Measurements from ENCODE around the gene CDH13. TPM values are rescaled to one million over a fixed set of nuclear protein-coding genes. Genes with fewer than 3 reads are reported as not detected.

Gene CDH13
- total and polyA plus RNA-seq, 2 donors (not counting 3 experiments of a cell fraction or from before 2014, with no cell fraction given) = 96.6 to 124 TPM

- no peak overlapping the region for H3K9ac ChIP-seq (replicated peaks; ENCODE audit: extremely low read depth, insufficient read depth, low read length)
- H3K27me3 ChIP-seq (ENCODE audit: control insufficient read depth in 2 of 2, insufficient read depth in 2 of 2, low read length in 2 of 2) = no peaks in the 10 kb centered on the region
- ChIA-PET CTCF (interaction anchor here (1.2 kb wide), 1 partner anchor 33 kb away, joined by 4 read pairs; no protein-coding TSS in a partner anchor), POLR2A (no interaction called here)
- H3K79me2 ChIP-seq (ENCODE audit: control insufficient read depth, insufficient read depth, low read length) = peaks cover 30% of the 10 kb centered on the region
- H4K20me1 ChIP-seq (replicated peaks; ENCODE audit: control insufficient read depth, extremely low read depth, insufficient read depth, low read length) = no peaks in the 10 kb centered on the region
- peaks cover 73% of the 10 kb centered on the region for H3K4me1 ChIP-seq (ENCODE audit: control insufficient read depth, extremely low read depth, insufficient read depth, low read length)
- no peaks in the 10 kb centered on the region for H3K36me3 ChIP-seq (ENCODE audit: control insufficient read depth in 2 of 2, extremely low read depth in 1 of 2, insufficient read depth in 2 of 2, low read length in 2 of 2)
- TF ChIP-seq MYC (IDR thresholded peaks at IDR 0.05; ENCODE audit: low read depth, low read length) (no peak), MAX (IDR thresholded peaks at IDR 0.05; ENCODE audit: insufficient read depth, insufficient read length) (no peak), POLR2AphosphoS5 (IDR thresholded peaks at IDR 0.05; ENCODE audit: insufficient read depth, low read depth, low read length) (no peak), JUN (IDR thresholded peaks at IDR 0.05; ENCODE audit: borderline replicate concordance, insufficient read depth, insufficient read length, low read depth) (no peak), EZH2 (IDR thresholded peaks at IDR 0.05; ENCODE audit: borderline replicate concordance, low read depth, low read length, severe bottlenecking) (no peak), FOS (IDR thresholded peaks at IDR 0.05; ENCODE audit: borderline replicate concordance, insufficient read depth, low read length) (no peak), GATA2 (IDR thresholded peaks at IDR 0.05; ENCODE audit: insufficient read depth, insufficient read length, low read depth, low read length) (no peak), POLR2A (IDR thresholded peaks at IDR 0.05; ENCODE audit: low read depth, low read length) (no peak), CTCF (IDR thresholded peaks at IDR 0.05; ENCODE audit: extremely low read depth in 1 of 2, insufficient read depth in 1 of 2, low read depth in 1 of 2, low read length in 2 of 2) (no peak)
- H3K4me2 ChIP-seq (ENCODE audit: insufficient read depth, low read length) = no peak overlapping the region
- FAIRE-seq = no peak
- intact Hi-C loops (cut with micrococcal nuclease) (loop anchor here (5.0 kb wide), 2 partner anchors 175 to 375 kb away; no protein-coding TSS in a partner anchor), dilution Hi-C loops (cut with MboI; ENCODE audit: extremely low pct_ligation_motif_present, low sequenced_read_pairs) (no loop called here)
- H3K9me1 ChIP-seq (replicated peaks; ENCODE audit: control insufficient read depth, extremely low read depth, insufficient read depth, low read length) = no peaks in the 10 kb centered on the region
- H3K27ac ChIP-seq (ENCODE audit: insufficient read depth, low read depth, low read length) = no peak overlapping the region
- H2AFZ ChIP-seq (ENCODE audit: low read depth, low read length) = no peak overlapping the region
- no peaks in the 10 kb centered on the region for H3K9me3 ChIP-seq (replicated peaks; ENCODE audit: control insufficient read depth, insufficient read depth, low read length)
- H3K4me3 ChIP-seq (replicated peaks in 1 of 3; ENCODE audit: insufficient read depth in 1 of 3, low read depth in 1 of 3, low read length in 3 of 3) = no peak overlapping the region
- BruUV-seq (replicated peaks) = no TSS peak
- no peak for DNase-seq (ENCODE audit: low read depth, low spot score)
Observed at GRCh38 chr16:82636958-82637357, 10.2 kb downstream of the CDH13 start.

All from endothelial cell of umbilical vein (primary cell).